Endothelial cell of umbilical vein (primary cell): ENCODE data around the gene LCN6. TPM values are rescaled to one million over a fixed set of nuclear protein-coding genes. Genes with fewer than 3 reads are reported as not detected.

ENCODE experiments used
- BruUV-seq: library from RNA; stranded (reverse); fragments of 400-500 nt; replicated peaks from 2 replicates; lab custom pipeline; 2021; lab: Mats Ljungman, UMichigan
- CTCF ChIA-PET: fragments of 300-600, 350-600 bp; sonication (Branson Sonifier 250); formaldehyde crosslinking; loops from one replicate; lab custom pipeline; 2021; ENCODE audit warnings: antibody characterized with exemption, inconsistent platforms; lab: Charles Lee
- POLR2A ChIA-PET: fragments of 300-600, 350-600 bp; sonication (Branson Sonifier 250); formaldehyde crosslinking; loops from one replicate; lab custom pipeline; 2021; ENCODE audit warnings: antibody characterized with exemption, inconsistent platforms; lab: Charles Lee
- DNase-seq: peaks from one replicate; pipeline ENCODE4 v3.0.0-alpha.2; 2011; ENCODE audit warnings: low read depth, low spot score
- FAIRE-seq: peaks from 2 replicates; lab custom pipeline; 2011; peaks lifted over from hg19 to GRCh38; lab: Jason Lieb, UNC
- H2AFZ ChIP-seq: 2 replicates; pipeline ENCODE4 v1.6.0; 2012; ENCODE audit warnings: low read depth, low read length, control low read depth, inconsistent platforms
- H3K27ac ChIP-seq: 2 replicates; pipeline ENCODE4 v1.5.1; 2011; ENCODE audit warnings: low read depth, mild to moderate bottlenecking, control low read depth, low read length, moderate library complexity; ENCODE audit not compliant: insufficient read depth
- H3K27me3 ChIP-seq, 2 experiments: 2 replicates each; pipeline versions ENCODE4 v1.6.0 to v1.6.1; 2011; ENCODE audit warnings: low read length in 2 of 2, mixed read lengths in 1 of 2; ENCODE audit not compliant: control insufficient read depth in 2 of 2, insufficient read depth in 2 of 2
- H3K36me3 ChIP-seq, 2 experiments: 2 replicates in 1 of 2; 3 replicates in 1 of 2; pipeline ENCODE4 v1.5.1; 2011; ENCODE audit warnings: low read length in 2 of 2, mild to moderate bottlenecking in 1 of 2, moderate library complexity in 1 of 2; ENCODE audit not compliant: control insufficient read depth in 2 of 2, insufficient read depth in 2 of 2; ENCODE audit errors: extremely low read depth in 1 of 2
- H3K4me1 ChIP-seq: 3 replicates; pipeline ENCODE4 v1.5.1; 2011; ENCODE audit warnings: mild to moderate bottlenecking, low read length; ENCODE audit not compliant: control insufficient read depth, insufficient read depth; ENCODE audit errors: extremely low read depth
- H3K4me2 ChIP-seq: 2 replicates; pipeline ENCODE4 v1.6.1; 2011; ENCODE audit warnings: low read length, control low read depth, mixed read lengths; ENCODE audit not compliant: insufficient read depth
- H3K4me3 ChIP-seq, 3 experiments: fragments of 200-600 bp in 1 of 3; sonication (generic), shearing (Covaris generic) in 1 of 3; replicated peaks in 1 of 3; 2 replicates each; pipeline ENCODE4 v1.5.1; 2011 to 2016; ENCODE audit warnings: control low read depth in 3 of 3, low read length in 3 of 3, mild to moderate bottlenecking in 2 of 3, inconsistent platforms in 1 of 3, low read depth in 1 of 3, moderate library complexity in 1 of 3; ENCODE audit not compliant: insufficient read depth in 1 of 3
- H3K79me2 ChIP-seq: 2 replicates; pipeline ENCODE4 v1.6.0; 2012; ENCODE audit warnings: low read length, inconsistent platforms; ENCODE audit not compliant: control insufficient read depth, insufficient read depth
- H3K9ac ChIP-seq: replicated peaks from 2 replicates; pipeline ENCODE3; 2011; ENCODE audit warnings: low read length, control low read depth; ENCODE audit not compliant: insufficient read depth; ENCODE audit errors: extremely low read depth
- H3K9me1 ChIP-seq: replicated peaks from 3 replicates; pipeline ENCODE4 v1.6.0; 2011; ENCODE audit warnings: mild to moderate bottlenecking, low read length; ENCODE audit not compliant: control insufficient read depth, insufficient read depth; ENCODE audit errors: extremely low read depth
- H3K9me3 ChIP-seq: replicated peaks from 2 replicates; pipeline ENCODE4 v1.5.1; 2012; ENCODE audit warnings: low read length, inconsistent platforms; ENCODE audit not compliant: control insufficient read depth, insufficient read depth
- H4K20me1 ChIP-seq: replicated peaks from 2 replicates; pipeline ENCODE3; 2011; ENCODE audit warnings: mild to moderate bottlenecking, low read length; ENCODE audit not compliant: control insufficient read depth, insufficient read depth; ENCODE audit errors: extremely low read depth
- CTCF ChIP-seq, 2 donors: IDR thresholded peaks; 1 replicate in 1 of 2; 2 replicates in 1 of 2; pipeline ENCODE4 v1.5.1; 2011; ENCODE audit warnings: low read length in 2 of 2, mild to moderate bottlenecking in 2 of 2, moderate library complexity in 2 of 2, control low read depth in 1 of 2, inconsistent platforms in 1 of 2, low read depth in 1 of 2; ENCODE audit not compliant: insufficient read depth in 1 of 2; ENCODE audit errors: extremely low read depth in 1 of 2
- EZH2 ChIP-seq: IDR thresholded peaks from 2 replicates; pipeline ENCODE4 v1.6.1; 2012; ENCODE audit warnings: borderline replicate concordance, low read depth, mild to moderate bottlenecking, moderate library complexity, low read length, inconsistent platforms; ENCODE audit not compliant: severe bottlenecking
- FOS ChIP-seq: IDR thresholded peaks from 2 replicates; pipeline ENCODE4 v1.6.1; 2011; ENCODE audit warnings: mild to moderate bottlenecking, low read length, moderate library complexity, borderline replicate concordance; ENCODE audit not compliant: insufficient read depth
- GATA2 ChIP-seq: IDR thresholded peaks from 2 replicates; pipeline ENCODE4 v1.7.0; 2011; ENCODE audit warnings: low read depth, mild to moderate bottlenecking, moderate library complexity, mixed read lengths, low read length; ENCODE audit not compliant: insufficient read length, insufficient read depth
- JUN ChIP-seq: IDR thresholded peaks from 2 replicates; pipeline ENCODE4 v1.6.1; 2011; ENCODE audit warnings: borderline replicate concordance, low read depth; ENCODE audit not compliant: insufficient read length, insufficient read depth
- MAX ChIP-seq: IDR thresholded peaks from 2 replicates; pipeline ENCODE4 v1.6.1; 2011; ENCODE audit not compliant: insufficient read depth, insufficient read length
- MYC ChIP-seq: IDR thresholded peaks from one replicate; pipeline ENCODE4 v1.6.1; 2011; ENCODE audit warnings: mild to moderate bottlenecking, low read depth, low read length
- POLR2A ChIP-seq: IDR thresholded peaks from 2 replicates; pipeline ENCODE4 v1.6.1; 2012; ENCODE audit warnings: low read depth, mild to moderate bottlenecking, control low read depth, low read length
- POLR2AphosphoS5 ChIP-seq: IDR thresholded peaks from 2 replicates; pipeline ENCODE4 v1.6.1; 2012; ENCODE audit warnings: low read depth, mild to moderate bottlenecking, control low read depth, low read length, moderate library complexity; ENCODE audit not compliant: insufficient read depth
- dilution Hi-C: fragments of 300-500 bp; cut with MboI; formaldehyde crosslinking; loops from one replicate; pipeline ENCODE4 v1.15.0; 2019; ENCODE audit warnings: low sequenced_read_pairs; ENCODE audit not compliant: extremely low pct_ligation_motif_present
- intact Hi-C: fragments of 100-400 bp; cut with micrococcal nuclease; formaldehyde crosslinking; loops from one replicate; pipeline ENCODE4 v1.10.0; 2022
- polyA plus RNA-seq, 4 experiments: library from polyadenylated mRNA; depleted of rRNA in 3 of 4; stranded (reverse) in 3 of 4; unstranded in 1 of 4; fragments of >200 nt; gene quantifications; 2 replicates each; pipeline versions ENCODE4 v1.2.1 to v1.2.3, GENCODE V29; 2011 to 2012; ENCODE audit warnings: missing spikeins in 1 of 4
- total RNA-seq: library from RNA; stranded (reverse); gene quantifications from 2 replicates; pipeline ENCODE4 v1.2.3, GENCODE V29; 2021

The LCN6 gene
- total and polyA plus RNA-seq, 2 donors (not counting 3 experiments of a cell fraction or from before 2014, with no cell fraction given): 0.17 TPM; not detected in 1

- H3K27me3 ChIP-seq: peaks cover 3 to 5% of the 10 kb centered on the region in 2 experiments
- no peaks in the 10 kb centered on the region for H4K20me1 ChIP-seq
- H3K4me1 ChIP-seq: no peaks in the 10 kb centered on the region
- H3K9ac ChIP-seq: no peak overlapping the region
- no TSS peak for BruUV-seq
- H3K36me3 ChIP-seq: no peaks in the 10 kb centered on the region
- dilution Hi-C loops (no loop called here), intact Hi-C loops (no loop called here)
- H2AFZ ChIP-seq: no peak overlapping the region
- FAIRE-seq (no peak), DNase-seq (no peak)
- H3K79me2 ChIP-seq: no peaks in the 10 kb centered on the region
- no peaks in the 10 kb centered on the region for H3K9me3 ChIP-seq
- no peaks in the 10 kb centered on the region for H3K9me1 ChIP-seq
- CTCF ChIA-PET: no interaction called here
- no peak overlapping the region for H3K27ac ChIP-seq
- TF ChIP-seq MYC: no peak
- TF ChIP-seq CTCF (IDR thresholded peaks at IDR 0.05; ENCODE audit: extremely low read depth in 1 of 2, insufficient read depth in 1 of 2, low read depth in 1 of 2, low read length in 2 of 2): no peak
- TF ChIP-seq MAX: no peak
- TF ChIP-seq POLR2AphosphoS5: no peak
- TF ChIP-seq EZH2: no peak
- no peak for TF ChIP-seq GATA2
- no peak for TF ChIP-seq FOS
- no peak for TF ChIP-seq JUN
- TF ChIP-seq POLR2A: no peak
- POLR2A ChIA-PET: interaction anchor here (0.6 kb wide), 1 partner anchor 24 kb away, joined by 3 read pairs; no protein-coding TSS in a partner anchor
- H3K4me3 ChIP-seq: no peak overlapping the region
- no peak overlapping the region for H3K4me2 ChIP-seq
Measured at GRCh38 chr9:136751814-136752213, 3.5 kb upstream of the LCN6 start.
